ENCODE measurements around the gene RBPJ.

The RBPJ gene

DNA sequence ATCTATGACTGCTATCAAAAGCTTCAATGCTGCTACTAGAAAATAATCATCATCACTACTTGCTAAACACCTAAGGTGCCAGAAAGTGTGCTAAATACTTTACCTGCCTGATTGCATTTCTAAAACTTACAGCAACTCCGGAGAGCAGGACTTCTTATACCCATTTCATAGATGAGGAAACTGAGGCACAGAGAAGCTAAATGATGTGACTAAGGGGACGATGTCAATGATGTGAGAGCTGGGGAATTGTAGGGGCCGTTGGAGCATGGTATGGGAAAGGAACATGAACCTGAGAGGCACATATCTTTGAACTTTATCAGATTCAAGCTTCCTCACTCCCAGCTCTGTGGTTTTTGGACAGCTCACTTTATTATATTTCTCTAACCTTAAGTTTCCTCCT, 130.8 kb downstream of the RBPJ start:
- in situ Hi-C loops (cut with HindIII; ENCODE audit: low sequenced_read_pairs), result no loop called here

DNA sequence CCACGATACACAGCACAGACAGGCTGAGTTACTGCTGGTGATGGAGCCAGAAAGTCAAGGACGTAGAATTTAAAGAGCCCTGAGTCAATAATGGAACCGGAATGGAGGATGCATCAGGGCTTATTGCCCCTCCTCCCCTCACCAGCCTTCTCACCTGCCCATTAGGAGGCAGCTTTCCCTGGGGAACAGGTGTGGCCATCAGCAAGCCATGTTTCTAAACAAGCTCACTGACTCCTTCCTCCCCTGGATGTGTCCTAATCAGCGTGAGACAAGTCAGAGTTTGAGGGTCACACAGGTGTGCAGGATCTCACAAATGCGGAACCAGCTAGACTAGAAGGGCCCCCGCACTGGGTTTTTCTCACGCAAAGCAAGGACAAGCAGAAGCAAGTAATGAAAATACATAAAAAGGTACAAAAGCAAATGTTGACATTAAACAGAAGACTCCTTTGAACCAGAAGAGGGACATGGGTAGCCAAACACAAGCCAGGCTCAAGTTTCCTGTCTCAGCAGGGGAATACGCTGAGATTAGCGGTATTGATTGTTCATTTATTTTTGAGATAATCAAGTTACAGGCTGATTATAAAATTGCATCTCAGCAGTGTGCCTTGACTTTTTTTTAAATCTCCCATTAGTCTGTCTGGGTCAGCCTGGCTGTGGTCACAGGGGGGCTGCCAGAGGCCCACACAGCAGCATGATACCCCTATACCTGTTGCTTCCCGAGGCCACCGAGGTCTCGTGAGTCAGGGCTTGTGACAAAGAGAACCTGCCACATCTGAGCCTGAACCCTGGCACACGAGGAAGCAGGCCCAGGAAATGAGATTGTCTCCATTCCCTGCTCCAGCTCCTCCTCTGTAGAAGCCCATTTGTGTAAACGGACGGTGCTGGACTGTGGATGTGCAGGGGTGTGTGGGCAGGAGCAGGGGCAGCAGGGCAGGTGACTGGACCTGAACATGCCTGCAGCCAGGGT, 132.0 kb downstream of the RBPJ start:
- in situ Hi-C loops (cut with HindIII; ENCODE audit: low sequenced_read_pairs), result no loop called here

DNA sequence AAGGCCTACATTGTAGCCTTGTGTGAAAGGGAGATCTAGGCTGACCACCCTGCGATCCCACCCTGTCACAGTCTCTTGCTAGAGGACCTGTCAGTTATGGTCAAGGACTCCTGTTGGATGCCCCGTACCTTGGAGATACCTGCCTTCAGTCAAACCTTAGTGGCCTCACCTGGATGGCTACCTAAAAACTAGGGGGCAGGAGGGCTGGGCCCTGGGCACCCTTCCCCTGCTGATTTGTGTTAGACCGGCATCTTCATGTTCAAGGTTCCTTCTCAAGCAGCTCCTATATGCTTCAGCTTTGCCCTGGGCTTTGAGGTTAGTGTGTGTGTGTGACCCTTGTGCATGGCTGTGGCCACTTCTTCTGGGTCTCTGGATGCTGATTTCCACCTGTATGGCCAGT, 134.1 kb downstream of the RBPJ start:
- in situ Hi-C loops (cut with HindIII; ENCODE audit: low sequenced_read_pairs), result no loop called here

DNA sequence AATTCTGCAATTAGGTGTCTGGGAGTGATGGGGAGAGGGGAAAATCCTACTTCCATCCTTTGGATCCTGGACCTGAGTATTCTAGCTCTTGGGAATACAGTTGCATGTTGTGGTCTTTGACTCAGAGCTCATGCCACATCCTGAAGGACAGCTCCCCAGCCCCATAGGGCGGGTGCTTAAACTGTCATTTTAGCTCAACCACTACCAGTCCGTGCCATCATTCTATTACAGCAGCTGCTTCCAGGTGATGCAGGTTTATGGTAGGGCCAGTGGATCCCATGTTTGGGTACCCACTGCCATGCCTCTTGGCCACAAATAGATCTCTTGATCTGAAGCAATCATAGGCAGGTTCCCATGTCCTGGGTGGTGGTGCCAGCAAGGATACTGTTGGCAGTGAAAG, 134.8 kb downstream of the RBPJ start:
- in situ Hi-C loops (cut with HindIII; ENCODE audit: low sequenced_read_pairs), result no loop called here

DNA sequence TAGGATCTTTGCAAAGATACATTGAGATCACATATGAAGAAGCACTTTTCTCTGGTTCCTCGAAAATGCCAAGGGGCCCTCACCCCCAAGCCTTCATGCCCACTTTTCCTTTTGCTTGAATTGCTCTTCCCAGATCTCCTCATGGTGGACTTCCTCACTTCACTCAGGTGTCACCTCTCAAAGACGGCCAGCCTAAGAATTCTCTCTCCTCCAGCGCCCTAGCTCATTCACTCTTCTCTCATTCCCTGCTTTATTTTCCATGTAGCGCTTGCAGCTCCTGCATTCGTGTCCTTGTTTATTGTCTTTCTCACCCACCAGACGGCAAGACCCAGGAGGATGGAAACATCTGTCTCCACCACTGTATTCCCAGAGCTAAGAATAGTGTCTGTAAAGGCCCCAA, 136.6 kb downstream of the RBPJ start:
- in situ Hi-C loops (cut with HindIII; ENCODE audit: low sequenced_read_pairs), result no loop called here

DNA sequence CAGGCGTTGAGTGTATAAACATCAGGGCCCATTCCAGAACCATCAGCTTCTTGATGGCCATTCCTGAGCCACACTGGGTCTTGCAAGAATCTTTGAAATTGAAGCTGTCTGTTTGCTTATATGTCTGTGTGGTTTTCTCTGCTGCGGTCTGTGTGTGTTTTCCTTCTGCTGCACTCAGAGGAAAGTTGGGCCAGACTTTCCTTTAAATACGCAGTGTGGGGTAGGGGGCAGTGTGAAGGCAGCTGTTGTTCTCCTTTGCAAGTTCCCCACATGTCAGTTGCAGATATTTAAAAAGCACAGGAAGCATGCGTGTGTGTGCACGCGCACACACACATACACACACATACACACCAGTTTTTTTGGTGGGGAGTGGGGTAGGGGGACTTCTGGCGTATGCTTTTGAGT, 137.3 kb downstream of the RBPJ start:
- in situ Hi-C loops (cut with HindIII; ENCODE audit: low sequenced_read_pairs), result no loop called here

DNA sequence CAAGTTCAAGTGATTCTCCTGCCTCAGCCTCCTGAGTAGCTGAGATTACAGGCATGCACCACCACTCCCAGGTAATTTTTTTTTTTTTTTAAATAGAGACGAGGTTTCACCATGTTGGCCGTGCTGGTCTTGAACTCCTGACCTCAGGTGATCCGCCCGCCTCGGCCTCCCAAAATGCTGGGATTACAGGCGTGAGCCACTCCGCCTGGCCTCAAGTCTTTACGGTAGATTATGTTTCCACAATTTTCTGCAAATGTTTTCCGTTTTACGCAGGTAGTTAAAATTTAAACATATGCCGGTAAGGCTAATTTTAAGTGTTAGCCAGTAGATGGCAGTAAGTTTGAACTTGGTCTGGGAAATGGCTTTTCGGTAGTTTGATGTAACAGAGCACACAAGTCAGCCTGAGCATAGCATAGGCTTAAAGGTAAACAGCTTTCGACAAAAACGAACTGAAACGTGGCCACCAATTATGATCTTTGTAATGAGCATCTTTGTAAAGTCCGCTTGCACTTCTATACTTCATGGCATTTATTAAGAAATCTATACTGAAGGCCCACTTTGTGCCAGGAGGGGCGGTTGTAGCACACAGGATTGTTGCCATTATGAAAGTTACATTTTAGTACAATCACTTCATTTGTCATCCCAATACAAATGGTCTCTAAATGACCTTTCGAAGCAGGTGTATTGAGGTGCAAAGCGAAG, 138.4 kb downstream of the RBPJ start:
- in situ Hi-C loops (cut with HindIII; ENCODE audit: low sequenced_read_pairs), result no loop called here

DNA sequence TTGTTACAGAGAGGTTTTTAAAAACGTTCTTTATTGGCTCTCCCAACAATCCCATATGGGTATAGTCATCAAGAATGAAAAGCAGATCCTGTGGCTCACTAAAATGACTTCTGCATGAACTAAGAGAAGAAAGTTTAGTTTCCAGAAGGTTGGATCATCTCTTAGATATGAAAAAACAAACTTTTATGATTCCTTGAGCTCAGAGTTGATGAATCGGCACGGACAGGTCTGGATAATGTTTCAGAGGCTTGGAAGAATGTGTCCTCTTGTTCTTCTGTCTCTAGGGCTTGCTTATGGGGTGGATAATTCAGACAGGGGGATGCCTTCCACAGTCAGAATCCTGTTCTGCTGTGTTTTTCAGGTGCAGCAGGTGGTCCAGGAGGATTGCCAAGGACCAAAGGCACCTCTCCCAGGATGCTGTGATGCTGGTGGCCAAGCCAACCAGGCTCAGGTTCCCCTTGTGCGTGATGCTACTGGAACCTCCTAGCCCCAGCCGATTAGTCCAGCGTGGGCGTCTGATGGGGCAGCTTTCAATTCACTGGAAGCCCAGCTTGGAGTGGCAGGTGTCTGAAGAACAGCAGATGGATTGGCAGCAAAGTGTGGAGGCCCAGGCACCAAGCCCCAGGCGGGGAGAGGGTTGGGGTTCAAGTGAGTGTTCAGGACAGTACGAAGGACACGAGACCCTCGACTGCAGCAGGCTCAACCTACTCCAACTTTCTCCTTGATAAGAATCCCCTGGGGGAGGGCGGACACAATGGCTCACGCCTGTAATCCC, 139.1 kb downstream of the RBPJ start:
- in situ Hi-C loops (cut with HindIII; ENCODE audit: low sequenced_read_pairs), result no loop called here

DNA sequence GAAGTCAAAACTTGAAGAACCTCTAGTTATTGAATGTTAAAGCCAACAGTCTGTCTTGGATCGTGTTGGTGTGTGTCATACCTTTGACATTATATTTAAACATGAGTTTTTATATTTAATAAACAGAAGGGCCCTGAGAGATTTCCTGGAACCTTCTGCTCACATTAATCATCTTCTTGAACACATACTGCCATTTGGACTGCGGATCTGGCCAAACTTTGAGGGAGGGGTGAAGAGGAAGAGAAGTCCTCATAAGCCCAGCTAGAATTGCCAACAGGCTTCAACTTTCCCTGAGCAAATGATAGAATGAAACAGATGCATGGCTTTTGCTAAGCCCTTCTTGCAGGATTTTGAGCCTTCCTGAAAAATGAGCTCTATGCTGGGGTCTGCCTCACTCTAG, 142.1 kb downstream of the RBPJ start:
- in situ Hi-C loops (cut with HindIII; ENCODE audit: low sequenced_read_pairs), result no loop called here

DNA sequence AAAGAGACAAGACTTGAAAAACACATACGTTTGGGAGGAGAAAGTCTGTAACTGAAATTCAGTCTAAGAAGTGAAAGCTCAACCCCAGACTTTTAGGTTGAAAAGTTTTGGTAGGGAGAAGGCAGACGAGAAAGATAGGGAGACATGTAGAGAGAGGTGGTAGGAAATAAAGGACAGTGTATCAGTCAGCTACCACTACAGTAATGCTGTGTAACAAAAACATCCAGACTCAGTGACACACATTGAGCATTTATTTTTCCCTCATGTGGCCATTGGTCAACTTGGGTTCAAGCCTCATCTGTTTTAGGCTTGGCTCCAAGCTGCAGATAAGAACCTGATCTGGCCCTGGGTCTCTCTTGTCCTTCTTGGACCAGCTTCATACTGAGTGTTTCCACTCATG, 142.6 kb downstream of the RBPJ start:
- in situ Hi-C loops (cut with HindIII; ENCODE audit: low sequenced_read_pairs), result no loop called here

DNA sequence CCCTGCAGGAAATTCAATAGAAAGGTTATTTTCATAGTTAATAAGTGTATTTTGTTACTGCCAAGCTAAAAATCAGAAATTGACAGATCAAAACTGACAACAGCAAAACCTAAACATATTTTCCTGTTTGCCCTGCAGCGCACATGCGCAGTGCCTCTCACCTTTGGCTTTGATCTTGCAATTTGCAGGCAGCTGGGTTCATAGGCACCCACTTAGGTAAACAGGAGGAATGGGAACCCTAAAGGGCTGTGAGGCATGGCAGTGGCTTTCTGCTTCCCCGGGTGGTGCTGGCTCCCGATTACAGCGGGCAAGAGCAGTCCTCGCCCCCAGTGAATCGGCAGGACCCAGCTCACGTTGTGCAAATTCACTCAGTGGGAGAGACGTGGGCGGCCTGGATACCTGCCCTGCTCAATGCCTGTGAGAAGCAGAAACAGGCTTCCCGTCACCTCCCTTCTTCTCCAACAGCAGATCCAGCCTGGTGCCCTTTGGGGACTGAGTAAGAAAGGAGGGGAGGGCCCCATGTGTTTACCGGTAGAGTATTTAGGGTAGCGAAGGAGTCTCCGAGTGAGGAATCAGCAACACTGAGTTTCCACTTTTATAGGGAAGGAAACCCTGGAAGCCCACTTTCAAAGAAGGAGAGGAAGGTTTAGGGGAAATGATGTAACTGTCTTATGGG, 143.7 kb downstream of the RBPJ start:
- in situ Hi-C loops (cut with HindIII; ENCODE audit: low sequenced_read_pairs), result no loop called here

DNA sequence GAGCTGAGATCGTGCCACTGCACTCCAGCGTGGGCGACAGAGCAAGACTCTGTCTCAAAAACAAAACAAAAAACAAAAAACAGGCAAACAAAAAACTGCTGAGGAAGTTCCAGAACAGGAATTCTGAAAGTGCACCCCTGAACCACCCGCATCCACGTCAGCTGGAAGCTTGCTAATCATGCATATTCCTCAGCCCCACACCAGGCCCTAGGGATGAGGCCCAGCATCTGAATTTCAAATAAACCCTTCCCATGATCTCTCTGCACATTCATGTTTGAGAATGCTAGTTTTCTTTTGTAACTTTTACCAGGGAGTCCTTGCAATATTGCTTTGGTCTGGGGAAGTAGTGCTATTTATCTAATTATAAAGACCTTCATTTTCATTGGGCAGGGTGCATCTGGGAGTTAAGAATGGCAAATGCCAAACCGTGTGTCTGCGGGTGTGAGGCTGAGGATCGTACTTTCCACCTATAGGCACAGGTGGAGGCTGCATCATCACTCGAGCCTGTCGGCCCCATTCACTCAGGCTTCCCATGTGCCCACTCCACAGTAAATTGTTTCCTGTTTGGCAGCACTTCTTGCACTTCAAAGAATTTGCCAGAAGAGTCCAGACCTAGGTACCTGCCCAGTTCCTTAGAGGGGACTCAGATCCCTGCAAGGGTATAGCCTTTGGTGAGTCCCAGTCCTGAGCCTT, 145.9 kb downstream of the RBPJ start:
- in situ Hi-C loops (cut with HindIII; ENCODE audit: low sequenced_read_pairs), result no loop called here

DNA sequence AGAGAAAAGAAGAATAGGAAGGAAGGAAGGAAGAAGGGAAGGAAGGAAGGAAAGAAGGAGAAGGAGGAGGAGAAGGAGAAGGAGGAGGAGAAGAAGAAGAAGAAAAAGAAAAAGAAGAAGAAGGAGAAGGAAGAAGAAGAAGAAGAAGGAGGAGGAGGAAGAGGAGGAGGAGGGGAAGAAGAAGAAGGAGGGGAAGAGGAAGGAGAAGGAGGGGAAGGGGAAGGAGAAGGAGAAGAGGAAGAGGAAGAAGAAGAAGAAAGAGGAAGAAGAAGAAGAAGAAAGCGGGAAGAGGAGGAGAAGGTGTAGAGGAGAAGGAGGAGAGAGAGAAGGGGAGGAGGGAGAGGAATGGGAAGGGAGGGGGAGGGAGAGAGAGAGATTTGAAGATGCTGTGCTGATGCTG, 146.9 kb downstream of the RBPJ start:
- in situ Hi-C loops (cut with HindIII; ENCODE audit: low sequenced_read_pairs), result no loop called here

DNA sequence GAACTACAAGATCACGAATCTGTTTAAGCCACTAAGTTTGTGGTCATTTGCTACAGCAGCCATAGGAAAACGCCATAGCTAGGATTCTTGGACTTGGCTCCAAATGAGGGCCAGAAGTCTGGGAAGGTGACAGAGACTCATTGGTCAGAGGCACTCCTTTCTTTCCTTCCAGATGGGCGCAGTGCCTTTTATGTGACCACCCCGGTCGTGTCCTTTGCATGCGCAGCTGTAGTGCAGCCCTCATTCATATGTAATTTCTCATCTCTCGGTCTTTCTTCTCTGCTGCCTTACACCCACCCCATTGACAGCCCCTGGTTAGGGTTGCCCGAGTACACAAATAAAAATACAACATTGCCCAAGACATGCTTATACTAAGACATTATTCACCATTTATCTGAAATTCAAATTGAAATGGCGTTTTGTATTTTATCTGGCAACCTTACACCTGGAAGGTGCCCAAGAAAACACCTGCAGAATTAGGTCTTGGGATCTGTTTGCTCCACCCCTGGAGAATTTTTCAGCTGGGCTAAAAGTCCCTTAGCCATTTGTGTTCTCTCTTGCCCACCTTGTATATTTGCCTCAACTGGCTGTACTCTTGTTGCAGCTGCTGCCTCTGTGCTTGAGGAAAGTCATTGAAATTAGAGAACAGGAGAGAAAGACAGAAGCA, 147.6 kb downstream of the RBPJ start:
- in situ Hi-C loops (cut with HindIII; ENCODE audit: low sequenced_read_pairs), result no loop called here

DNA sequence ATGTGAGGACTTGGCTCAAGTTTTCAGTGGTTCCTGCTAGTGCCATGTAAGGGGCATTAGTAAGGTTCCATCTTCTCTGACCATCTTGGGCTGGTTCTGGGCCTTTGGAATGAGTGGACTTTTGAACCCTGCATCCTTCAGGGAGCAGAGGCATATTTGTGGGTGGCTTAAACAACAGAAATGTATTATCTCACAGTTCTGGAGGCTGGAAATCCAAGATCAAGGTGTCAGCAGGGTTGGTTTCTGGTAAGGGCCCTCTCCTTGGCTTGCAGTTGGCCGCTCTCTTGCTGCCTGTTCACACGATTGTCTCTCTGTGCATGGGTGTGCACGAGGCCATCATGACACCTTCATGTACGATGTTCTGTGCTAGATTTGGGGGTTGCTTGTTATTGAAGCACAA, 148.2 kb downstream of the RBPJ start:
- in situ Hi-C loops (cut with HindIII; ENCODE audit: low sequenced_read_pairs), result no loop called here

DNA sequence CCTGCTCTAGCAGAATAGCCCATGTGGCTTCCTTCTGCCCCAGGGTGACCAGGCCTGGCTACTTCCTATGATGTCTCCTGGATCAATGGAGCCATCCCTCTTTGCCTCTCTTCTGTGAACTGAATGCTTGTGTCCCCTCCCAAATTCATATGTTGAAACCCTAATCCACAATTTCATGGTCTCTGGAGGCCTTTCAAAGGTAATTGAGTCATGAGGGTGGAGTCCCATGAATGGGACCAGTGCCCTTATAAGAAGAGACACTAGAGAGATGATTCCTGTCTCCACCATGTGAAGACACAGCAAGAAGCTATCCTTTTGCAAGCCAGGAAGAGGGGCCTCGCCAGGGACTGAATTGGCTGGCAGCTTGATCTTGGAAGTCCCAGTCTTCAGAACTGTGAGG, 151.1 kb downstream of the RBPJ start:
- in situ Hi-C loops (cut with HindIII; ENCODE audit: low sequenced_read_pairs), result no loop called here

DNA sequence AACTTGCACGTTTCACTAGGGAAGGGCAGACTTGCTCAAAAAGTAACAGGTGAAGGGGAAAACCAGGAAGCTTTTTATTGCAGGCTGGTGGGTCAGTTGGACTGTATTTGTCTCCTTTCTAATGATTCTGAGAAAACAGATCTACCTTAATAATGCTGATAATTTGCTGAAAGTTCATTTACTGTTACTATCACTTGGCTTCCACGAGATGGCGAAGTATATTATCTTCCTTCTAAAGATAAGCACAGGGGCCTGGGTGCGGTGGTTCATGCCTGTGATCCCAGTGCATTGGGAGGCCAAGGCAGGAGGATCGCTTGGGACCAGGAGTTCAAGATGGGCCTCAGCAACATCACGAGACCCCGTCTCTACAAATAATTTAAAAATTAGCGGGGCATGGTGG, 153.1 kb downstream of the RBPJ start:
- in situ Hi-C loops (cut with HindIII; ENCODE audit: low sequenced_read_pairs), result no loop called here

DNA sequence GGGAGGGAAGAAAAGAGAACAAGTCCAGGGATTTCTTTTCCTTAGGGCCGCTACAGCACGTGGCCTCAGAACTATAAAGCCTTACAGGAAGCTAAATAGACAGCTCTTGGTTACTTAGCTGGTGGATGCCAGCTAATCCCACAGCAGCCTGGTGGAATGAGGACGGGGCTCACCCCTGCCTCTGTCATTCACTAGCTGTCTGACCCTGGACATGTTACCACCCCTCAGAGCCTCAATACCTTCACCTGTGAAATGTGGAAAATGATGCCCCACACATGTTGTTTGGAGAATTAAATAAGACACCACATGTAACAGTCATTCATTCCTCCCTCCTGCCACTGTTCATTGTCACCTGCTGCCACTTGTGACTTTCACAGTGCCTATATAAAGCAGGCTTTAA, 153.7 kb downstream of the RBPJ start:
- in situ Hi-C loops (cut with HindIII; ENCODE audit: low sequenced_read_pairs), result no loop called here

DNA sequence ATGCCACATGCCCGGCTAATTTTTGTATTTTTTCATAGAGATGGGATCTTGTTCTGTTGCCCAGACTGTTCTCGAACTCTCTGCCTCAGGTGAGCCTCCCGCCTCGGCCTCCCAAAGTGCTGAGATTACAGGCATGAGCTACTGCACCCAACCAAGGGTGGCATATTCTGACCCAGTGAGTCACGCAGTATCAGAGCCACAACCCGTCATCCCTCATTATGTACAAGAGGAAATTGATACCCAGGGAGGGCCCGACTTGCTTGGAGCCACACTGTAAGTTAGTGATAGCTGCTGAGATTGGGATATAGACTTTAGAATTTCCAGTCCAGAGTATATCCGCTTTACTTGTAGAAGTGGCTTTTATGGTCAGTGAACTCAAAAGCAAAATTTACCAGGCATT, 154.9 kb downstream of the RBPJ start:
- in situ Hi-C loops (cut with HindIII; ENCODE audit: low sequenced_read_pairs), result no loop called here

DNA sequence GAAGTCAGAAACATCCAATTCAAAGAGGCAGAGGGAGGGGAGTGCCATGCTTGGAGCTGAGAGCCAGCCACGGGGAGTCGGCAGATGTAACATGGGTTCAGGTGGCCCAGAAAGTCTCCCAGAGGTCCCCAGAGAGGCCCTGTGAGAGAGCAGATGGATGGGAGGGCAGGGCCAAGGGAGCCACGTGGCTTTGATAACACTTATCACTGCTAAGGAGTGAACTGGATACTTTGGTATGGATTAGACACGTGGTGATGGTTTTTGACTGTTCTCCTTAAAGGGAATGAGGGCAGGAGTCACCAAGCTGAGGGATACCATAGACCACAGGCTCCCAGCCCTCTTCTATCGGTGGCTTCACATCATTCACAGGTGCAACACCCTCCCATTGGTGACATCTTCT, 155.7 kb downstream of the RBPJ start:
- in situ Hi-C loops (cut with HindIII; ENCODE audit: low sequenced_read_pairs), result no loop called here
